Keratinocyte (primary cell): ENCODE data around the gene BLACAT1.

Experiments
- EZH2 ChIP-seq: IDR thresholded peaks from one replicate; pipeline ENCODE4 v1.6.1; 2012; ENCODE audit warnings: inconsistent platforms, mild to moderate bottlenecking, low read length, moderate library complexity
- TF ChIP-seq, protein P1 (sequence below), 3 experiments: IDR thresholded peaks in 1 of 3; conservative IDR thresholded peaks in 1 of 3; optimal IDR thresholded peaks in 1 of 3; 2 replicates in 2 of 3; 3 replicates in 1 of 3; pipeline versions ENCODE3 to v1.5.1; 2011; ENCODE audit warnings: low read length in 3 of 3, mild to moderate bottlenecking in 3 of 3, moderate library complexity in 2 of 3, control low read depth in 1 of 3, inconsistent platforms in 1 of 3; ENCODE audit not compliant: insufficient read depth in 2 of 3; ENCODE audit errors: extremely low read depth in 1 of 3

DNA sequence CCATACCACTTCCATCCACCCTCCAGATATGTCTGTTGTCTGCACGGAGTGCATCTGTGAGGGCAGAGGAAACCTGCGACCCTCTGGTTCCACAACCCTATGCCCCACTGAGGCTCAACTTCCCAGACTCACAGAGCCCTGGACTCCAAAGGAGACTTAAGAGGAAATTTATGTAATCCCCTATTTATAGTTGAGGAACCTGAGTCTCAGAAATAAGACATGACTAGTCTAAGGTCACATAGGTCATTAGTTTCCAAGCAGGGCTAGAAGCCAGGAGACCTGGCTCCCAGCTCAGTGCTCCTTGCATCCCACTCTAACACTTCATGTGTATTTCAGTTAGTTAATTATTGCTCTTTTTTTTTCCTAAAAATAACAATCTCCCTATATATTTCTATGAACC is 18.3 kb downstream of the BLACAT1 start:
- TF ChIP-seq, protein P1, sequence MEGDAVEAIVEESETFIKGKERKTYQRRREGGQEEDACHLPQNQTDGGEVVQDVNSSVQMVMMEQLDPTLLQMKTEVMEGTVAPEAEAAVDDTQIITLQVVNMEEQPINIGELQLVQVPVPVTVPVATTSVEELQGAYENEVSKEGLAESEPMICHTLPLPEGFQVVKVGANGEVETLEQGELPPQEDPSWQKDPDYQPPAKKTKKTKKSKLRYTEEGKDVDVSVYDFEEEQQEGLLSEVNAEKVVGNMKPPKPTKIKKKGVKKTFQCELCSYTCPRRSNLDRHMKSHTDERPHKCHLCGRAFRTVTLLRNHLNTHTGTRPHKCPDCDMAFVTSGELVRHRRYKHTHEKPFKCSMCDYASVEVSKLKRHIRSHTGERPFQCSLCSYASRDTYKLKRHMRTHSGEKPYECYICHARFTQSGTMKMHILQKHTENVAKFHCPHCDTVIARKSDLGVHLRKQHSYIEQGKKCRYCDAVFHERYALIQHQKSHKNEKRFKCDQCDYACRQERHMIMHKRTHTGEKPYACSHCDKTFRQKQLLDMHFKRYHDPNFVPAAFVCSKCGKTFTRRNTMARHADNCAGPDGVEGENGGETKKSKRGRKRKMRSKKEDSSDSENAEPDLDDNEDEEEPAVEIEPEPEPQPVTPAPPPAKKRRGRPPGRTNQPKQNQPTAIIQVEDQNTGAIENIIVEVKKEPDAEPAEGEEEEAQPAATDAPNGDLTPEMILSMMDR (optimal IDR thresholded peaks at IDR 0.05 in 1 of 3, IDR thresholded peaks at IDR 0.05 in 1 of 3, conservative IDR thresholded peaks at IDR 0.05 in 1 of 3; ENCODE audit: extremely low read depth in 1 of 3, insufficient read depth in 2 of 3, low read length in 3 of 3) = no peak
- no peak for TF ChIP-seq EZH2
